Esophagus muscularis mucosa (tissue), 3 donors: ENCODE measurements around the gene OR51B2.

Experiments used
- CTCF ChIP-seq, 3 experiments: fragments of 200-600 bp in 2 of 3; fragments of 450-650 bp in 1 of 3; sonication (generic) in 2 of 3; IDR thresholded peaks; one replicate each; pipeline ENCODE4 v1.5.1; 2017 to 2019; ENCODE audit warnings: antibody characterized with exemption in 3 of 3, mild to moderate bottlenecking in 2 of 3, moderate library complexity in 1 of 3
- POLR2AphosphoS5 ChIP-seq, 2 donors: sonication (generic); formaldehyde crosslinking; IDR thresholded peaks; one replicate each; pipeline ENCODE4 v1.6.1; 2017; ENCODE audit warnings: antibody characterized with exemption in 2 of 2

DNA sequence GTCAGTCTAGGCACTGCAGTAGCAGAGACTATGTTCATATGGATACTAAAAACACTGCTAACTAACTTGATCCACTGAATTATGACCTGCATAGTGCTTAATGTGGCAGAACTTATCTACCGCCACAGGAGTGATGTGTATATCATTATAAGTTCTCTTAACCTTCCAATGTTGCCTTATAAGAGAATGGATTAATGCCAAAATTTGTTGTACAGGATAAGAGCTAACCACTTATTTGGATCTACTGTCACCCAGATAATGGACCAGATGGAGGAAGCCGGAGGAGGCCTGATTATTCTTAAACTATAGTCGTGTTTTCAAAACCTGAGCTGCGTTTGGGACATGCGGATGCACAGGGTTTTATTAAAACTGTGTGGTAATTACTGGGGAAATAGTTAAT is 20.5 kb downstream of the OR51B2 start:
- TF ChIP-seq CTCF (IDR thresholded peaks at IDR 0.05) (no peak), POLR2AphosphoS5 (IDR thresholded peaks at IDR 0.05) (no peak)
